GM18870 (cell line): ENCODE data around the gene JARID2.

ENCODE experiments used
- ATAC-seq: cut with Tn5 transposase; IDR thresholded peaks from one replicate; pipeline ENCODE4 v1.9.1; 2021; ENCODE audit warnings: moderate library complexity; ENCODE audit not compliant: unreplicated experiment

Gene JARID2

DNA sequence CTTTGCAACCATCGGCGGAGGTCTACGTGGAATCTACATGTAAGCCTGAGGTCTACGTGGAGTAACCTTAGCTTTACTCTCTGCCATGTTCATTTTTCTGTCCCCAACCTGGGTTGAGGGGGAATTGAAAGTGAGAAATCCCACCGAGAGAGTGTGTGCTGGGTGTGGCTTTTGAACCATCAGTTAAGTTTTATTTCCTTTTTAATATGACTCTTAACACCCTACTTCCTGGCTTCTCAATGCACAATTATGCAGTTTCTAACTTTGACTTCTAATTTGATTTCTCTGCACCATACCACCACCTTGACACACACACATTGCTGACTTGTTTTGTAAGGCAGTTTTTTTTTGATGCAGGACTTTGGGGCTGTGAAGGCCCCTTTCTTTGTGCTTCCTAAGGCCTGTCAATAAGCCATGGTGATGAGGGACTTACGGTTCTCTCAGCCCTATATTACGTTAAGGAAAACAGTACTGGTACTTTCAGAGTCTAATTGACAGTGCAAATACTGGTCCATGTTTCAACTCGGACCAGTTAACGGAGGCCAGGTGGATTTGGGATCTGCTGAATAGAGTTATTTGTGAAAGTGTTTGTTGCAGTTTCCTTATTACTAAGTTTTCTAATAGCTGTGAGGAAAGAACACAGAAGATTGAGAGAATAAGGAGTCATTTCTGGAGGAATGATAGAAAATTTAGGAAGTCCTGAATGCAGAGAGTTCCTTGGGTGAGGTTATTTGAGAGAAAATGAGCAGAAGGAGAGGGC is 206.5 kb downstream of the JARID2 start:
- no peak for ATAC-seq

DNA sequence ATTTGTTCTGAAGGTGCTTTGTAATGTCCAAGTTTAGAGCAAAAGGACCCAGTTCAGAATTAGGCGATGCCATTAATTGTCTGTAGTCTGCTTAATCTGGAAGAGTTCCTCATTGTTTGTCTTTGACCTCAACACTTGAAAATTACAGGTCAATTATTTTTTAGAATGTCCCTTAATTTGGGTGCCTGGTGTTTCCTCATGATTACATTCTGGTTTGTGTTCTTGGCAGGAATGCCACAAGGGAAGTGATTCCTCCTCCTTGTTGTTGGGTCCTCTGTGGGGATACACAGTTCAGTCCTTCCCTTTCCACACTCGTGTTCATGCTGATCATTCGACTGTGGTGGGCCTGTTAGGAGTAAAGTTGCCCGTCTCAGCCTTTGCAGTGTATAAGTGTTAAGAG is 207.3 kb downstream of the JARID2 start:
- ATAC-seq = no peak

DNA sequence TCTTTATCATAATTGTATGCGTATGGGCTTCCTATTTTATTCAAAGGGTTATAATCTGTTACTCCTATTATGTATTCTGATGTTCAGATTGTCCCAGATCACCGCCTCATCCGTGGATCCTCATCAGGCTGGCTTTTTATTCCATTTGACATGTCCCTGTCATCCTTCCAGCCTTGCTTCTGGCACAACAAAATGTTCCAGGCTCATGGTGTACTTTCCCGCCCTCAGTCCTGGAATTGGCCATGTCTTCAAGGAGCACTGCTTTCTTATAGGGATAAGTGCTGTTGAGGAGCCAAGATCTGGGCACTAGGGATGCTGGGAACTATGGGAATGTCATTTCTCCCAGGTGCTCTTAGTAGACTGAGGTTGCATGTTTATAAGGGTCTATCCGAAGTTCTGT is 207.8 kb downstream of the JARID2 start:
- ATAC-seq = no peak

DNA sequence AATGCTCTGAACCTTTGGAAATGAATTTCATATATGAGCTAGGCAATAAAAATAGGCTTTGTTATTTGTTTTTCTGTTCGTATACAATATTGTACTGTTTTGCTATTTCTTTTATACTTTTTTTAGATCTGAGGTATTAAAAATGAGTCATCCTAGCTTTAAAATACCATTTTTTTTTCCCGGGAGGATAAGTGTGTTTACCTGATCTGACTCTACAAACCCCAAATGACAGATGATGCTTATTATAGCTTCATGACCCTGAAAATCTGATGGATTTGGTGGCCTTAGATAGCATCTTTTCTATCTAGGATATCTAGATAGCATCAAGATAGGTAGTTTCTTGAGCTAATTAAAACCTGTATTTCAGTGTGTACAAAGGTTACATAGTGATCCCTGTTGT is 210.6 kb downstream of the JARID2 start:
- no peak for ATAC-seq

DNA sequence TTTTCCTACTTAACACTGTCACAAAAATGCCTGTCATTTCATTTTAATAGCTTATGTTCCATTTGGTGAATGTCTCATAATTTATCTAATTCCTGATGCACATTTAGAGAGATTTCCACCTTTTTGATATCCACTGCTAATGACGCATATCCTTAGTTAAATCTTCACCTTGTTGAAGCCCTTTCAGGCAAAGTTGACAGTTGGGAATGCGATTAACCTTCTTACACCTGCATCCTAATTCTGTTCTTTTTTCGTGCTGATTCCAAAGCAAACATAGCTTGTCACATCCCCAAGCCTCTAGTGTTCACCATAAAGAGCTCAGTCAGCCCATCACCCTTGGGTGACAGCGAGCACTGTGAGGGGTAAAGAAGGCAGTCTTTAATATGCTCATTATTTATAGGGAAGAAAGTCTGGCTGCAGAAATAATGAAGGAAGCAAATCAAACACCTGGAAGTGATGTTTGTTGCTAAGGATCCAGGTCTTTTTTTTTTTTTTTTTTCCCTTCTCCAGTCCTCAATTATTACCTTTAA is 211.3 kb downstream of the JARID2 start:
- no peak for ATAC-seq

DNA sequence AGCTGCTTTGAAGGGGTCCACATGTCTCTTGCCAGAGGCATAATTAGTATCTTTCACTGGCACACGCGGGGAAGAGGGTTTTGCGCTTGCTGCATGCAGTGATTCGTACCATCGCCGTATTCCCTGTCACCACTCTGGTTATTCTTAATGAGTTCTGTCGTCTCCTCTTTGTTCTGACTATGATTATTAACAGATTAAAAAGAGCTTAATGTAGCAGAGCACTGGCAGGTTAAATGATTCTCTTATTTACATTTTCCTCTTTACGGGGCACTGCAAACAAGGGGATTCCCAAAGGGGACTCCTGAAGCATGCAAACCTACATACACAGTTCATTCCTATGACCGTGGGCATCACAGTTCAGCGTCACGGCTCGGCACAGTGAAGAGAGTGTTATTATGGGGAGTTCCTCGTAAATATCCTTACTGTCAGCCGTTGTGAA is 212.2 kb downstream of the JARID2 start:
- ATAC-seq = peak; percentile 47

DNA sequence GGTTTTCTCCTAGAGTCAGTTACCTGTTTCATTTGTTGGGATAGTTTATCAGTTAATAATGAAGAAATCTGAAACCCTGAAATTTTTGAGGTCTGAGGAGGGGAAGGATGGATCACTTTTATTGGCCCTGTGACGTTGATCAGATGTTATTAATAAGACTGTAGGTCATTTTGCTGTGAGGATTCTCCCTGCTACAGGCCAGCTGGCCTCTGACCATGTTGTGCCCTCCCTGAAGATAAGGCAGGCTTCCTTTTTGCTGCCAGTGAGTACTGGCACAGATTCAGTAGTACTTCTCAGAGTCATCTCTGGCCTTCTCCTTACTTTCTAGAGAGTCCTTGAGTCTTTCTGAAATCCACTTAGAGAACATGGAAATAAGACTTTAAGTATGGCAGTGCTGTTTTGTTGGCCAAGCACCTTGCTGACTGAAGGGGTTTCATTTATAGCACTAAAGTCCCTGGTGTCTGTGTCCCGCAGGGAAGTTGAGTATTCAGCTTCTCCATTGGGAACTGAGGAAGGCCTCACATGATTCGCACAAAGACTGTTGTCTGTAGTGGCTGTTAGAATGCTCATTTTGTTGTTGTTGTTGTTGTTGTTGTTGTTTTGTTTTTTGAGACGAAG is 214.3 kb downstream of the JARID2 start:
- no peak for ATAC-seq

DNA sequence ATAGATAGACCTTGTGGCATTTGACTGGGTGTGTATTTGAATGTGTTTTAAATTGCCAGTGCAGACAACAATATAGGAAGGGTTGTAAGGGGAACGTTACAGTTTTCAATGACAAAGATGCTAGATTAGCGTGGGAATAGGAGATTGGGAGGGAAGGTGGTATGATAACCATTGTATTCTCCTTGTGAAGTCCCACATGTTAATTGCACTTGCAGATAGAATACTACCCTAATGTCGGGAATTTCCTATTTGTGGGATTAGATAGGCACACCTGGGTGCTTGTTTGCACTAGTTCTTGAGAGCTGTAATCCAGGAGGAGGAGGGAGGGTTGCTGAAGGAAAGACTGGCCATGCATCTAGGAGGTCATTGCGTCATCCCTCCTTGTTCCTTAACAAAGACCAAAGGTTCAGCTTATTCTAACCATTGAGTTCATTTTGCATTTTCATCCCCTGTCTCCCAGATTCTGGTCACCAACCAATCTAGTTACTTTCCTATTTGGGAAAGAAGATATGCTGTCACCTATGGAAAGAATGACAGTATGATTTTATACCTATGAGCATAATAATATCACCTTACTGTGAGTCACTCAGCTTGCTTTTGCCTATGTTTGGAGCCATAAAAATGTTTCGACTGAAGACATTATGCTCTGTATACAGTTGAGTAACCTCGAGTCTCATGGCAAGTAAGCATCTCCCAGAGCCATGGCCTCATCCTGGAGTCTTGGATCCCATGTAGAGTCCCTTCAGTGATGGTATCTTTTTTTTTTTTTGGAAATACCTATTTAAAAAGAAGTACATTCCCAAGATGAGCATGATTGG is 215.5 kb downstream of the JARID2 start:
- no peak for ATAC-seq

DNA sequence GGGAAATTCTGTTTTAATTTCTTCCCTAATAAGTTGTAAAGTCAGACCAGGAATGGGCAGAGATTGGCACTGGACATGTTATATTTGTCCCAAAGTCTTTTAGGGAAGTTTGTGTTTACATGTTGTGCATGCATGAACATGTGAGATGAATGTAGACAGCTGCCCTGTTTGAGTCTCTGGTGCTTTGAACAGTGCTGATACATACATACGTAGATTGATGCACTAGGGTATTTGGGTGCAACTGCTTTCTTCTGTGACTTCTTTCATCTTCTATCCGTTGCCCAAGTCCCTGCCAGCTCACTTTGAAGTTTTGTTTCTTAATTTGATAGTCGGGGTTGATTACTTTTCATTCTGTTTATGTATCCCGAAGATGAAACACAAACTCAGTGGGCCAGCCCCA is 216.4 kb downstream of the JARID2 start:
- ATAC-seq = no peak

DNA sequence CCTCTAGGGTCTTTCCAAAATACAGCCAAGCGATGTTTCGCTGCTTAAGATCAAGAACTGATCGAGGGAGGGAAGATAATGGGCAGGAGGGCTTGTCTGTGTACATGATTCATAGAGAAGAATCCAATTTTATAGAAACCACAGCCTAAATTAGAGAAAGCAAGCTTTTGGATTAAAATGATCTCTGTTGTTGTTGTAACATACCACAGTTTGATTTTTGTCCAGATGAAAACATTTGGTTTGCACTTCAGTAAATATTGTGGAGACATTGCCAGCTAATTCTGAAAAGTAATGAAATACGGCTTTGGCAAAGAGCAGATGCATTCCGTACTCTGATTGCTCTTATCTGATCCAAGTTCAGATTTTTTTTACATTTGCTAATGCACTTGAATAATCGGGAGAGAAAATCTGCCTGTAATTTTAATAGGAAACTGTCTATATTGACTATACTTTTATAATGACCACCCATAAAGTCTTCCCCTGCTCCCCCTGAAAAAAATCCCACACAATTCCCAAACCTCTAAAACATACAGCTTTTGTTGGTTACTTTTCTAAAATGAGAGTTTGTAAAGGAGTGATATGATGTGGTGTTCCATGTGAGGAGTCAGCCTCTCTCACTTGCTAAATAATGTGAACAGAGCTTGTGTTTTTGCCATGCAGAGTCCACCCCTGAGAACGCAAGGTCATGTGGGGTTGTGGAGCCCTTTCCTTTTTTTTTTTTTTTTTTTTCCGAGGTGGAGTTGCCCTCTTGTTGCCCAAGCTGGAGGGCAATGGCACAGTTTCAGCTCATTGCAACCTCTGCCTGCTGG is 217.1 kb downstream of the JARID2 start:
- no peak for ATAC-seq

DNA sequence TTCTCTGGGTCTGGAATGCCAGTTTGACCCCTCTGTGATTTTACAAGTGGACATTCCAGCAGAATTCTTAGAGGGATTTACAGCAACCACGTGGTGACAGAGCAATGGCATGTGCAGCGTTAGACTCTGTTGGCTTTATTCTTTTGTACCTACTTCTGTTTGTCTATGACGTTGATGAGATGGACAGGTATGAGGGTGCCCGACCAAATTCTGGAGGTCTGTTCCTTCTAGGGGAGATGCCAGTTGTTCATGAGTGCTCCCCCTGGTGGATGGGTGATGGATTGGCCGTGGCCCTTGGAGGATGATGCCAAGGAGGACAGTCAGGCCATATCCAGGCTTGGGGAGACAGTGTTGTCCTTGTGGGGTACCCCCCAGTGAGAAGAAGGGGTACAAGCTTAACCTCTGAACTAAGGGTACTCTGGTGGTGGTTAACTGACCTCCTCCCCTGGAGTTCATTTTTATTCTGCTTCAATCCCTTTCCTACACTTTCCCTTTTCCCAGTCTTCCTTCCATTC is 218.4 kb downstream of the JARID2 start:
- ATAC-seq = no peak

DNA sequence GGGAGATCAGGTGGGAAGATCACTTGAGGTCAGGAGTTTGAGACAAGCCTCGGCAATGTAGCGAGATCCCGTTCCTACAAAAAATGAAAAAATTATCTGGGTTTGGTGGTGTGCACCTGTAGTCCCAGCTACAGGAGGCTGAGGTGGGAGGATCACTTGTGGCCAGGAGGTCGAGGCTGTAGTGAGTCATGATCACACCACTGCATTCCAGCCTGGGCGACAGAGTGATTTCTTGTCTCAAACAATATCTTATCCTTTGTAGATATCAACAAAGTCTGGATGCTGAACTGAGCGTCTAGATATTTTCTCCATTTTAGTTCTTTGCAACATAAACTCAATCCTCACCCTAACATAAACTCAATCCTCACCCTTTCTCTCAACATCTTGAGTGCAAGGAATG is 219.3 kb downstream of the JARID2 start:
- no peak for ATAC-seq

DNA sequence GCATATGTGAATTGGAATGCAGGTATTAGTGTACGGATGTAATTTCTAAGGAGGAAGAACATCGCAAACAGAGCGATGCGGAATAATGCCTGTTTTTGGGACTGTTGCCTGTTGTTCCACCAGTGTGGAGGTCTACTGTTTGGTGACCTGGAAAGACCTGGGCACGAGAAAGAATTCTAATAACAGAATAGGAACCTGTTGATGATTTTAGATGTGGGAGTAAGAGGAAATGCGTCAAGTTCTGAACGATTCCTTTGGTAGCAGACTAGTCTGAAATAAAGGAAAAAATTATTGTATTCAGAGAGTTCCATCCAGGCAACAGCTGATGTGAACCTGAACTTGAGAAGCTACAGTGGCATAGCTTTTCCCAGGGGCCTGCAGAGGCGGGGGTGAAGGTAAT is 224.9 kb downstream of the JARID2 start:
- no peak for ATAC-seq

DNA sequence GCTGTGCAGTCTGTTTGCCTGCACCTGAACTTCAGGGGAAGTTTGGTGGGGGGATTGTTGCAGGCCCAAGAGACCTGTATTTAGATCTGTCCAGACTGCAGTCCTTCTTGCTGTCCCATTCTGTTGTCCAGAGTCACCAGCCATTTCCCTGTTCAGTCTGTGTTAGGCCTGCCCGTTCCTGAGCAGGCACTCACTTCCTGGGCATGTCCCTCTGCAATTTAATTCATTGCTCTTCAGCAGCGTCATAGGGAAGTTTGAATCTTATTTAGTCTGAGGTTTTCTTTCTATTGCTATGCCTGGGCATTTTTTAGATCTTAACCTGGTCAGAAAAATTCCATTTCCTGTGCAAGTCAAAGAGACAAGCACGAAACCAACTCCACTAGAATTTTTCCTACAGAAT is 226.8 kb downstream of the JARID2 start:
- no peak for ATAC-seq

DNA sequence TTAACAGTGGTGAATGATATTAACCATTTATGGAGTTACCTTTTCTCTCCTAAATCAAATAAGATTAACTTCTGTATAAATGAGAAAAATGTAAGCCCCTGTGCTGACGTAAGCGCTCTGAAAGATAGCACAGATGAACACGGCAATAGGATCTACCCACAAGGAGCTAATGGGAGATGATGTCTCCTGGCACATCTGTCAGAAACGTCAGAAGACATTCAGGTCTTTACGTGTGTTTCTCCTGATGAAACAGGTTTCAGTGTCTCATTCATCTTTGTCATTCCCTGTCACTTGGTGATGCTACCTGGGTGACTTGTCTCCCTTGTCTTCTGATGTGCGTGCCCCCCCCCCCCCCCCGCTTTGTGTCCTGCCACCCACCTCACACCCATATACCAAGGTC is 227.3 kb downstream of the JARID2 start:
- ATAC-seq = no peak

DNA sequence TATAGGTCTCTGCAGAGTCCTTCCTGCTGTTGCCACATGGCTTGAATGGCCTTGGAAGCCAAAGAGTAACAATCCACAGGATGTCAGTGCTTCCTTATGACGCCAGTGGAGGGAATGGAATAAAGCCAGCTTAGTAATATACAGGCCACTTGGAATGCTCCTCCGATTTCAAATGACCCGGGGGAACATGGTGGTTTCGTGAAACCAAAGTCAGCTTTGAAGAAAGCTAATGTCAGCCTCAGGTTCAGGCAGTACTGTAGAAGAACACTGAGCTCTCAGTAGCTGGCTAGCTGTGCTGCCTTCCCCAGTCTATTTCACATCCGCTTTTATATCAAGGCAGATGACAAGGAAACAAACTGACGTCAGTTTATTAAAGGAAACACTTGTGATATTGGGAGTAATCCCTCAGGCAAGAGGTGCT is 227.9 kb downstream of the JARID2 start:
- no peak for ATAC-seq

DNA sequence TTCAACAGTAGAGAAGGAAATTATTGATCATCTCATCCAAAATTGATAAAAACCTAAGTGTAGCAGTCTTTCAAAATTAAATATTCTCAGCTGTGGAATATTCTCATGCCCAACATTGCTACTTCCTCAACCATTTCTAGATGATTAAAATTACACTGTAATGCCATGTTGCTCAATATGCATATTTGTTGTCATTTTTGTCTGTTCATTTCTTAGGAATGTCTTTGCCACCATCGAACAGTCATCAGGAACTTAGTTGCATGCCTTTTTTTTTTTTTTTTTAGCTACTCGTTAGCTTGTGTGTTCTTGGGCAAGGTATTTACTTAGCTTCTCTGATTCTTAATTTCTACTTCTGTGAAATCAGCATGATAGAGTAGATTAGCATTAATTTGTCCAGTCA is 228.3 kb downstream of the JARID2 start:
- no peak for ATAC-seq

DNA sequence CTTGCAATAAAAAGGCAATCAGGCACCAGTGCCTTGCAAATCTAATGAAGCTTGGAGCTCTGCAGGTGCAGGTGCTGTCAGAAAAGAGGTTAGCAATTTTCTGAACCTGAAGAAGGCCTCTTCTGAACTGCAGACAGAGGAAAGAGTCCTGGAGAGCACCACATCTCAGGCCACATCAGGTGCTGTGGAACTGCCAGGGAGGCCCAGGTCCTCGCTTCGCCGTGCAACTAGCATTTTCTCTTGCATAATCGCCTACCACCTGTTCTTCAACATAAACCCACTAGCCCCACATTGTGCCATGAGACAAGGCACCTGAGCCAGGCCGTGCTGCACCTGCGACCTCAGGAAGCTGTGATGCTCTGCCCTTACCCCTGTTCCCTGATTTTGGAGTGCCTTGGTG is 229.4 kb downstream of the JARID2 start:
- ATAC-seq = no peak

DNA sequence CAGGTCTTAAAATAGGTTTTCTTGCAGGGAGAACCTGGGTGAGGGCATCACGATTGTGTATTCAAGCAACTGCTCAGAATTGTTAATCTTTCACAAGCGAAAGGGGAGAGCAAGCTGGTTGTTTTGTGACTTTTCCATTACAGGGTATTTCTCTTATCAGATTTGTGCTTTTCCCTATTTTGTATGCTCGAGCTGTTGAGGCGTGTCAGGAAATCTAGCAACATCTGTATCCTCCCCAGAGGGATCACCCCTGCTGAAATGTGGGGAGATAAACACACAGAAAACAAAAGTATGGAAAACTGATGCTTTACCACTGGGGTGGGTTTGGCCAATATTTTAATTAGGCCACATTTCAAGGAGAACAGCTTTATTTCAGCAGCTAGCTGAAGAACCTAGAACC is 230.0 kb downstream of the JARID2 start:
- no peak for ATAC-seq

DNA sequence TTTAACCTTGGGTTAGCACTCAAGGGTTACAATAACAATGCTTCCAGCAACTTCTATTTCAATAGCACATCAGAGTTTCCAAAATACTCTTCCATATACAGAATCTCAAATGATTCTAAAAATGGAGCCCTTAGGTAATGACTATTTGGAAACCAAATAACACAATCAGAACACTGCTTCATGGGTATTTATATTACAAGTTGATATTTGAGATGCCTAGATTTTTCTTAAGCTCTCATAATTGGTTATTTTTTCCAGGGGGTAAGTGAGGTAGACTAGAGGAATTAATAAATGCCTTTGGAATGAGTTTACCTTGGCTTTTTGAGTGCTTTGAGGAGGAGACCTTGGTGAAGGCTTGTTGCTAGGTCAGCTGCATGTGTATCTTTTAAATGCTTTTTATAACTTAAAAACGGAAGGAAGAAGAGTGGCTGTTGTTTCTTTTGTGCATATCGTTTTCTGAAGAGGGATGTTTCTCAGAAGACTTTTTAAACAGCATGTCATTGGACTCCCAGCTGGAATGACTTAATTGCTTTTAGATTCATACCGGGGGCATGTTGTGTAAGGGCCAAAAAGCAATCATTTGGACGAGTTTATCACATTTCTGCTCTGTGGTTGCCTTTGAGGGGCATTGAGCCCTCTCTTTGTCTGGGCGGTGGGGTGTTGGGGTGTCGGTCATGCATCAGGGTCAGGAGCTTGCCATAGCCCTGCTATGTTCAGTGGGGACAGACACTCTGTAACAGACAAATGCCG is 230.9 kb downstream of the JARID2 start:
- no peak for ATAC-seq
